Measurements from ENCODE around the gene SFTPA2.
"Not testable (repeated sequence)": the region's sequence is repeated elsewhere in the genome, so short reads cannot be mapped to it uniquely, and the experiment has no call there.

SFTPA2 gene

GRCh38 chr10:79559726-79560125 lies 481 bp downstream of the SFTPA2 start:
- DNase-seq (ENCODE audit: low spot score) (no peak), FAIRE-seq (no peak)

GRCh38 chr10:79556961-79557360 lies 3.2 kb downstream of the SFTPA2 start:
- DNase-seq (ENCODE audit: low spot score), result not testable (repeated sequence)

GRCh38 chr10:79555354-79556309 lies 4.6 kb downstream of the SFTPA2 start:
- FAIRE-seq (no peak), DNase-seq (ENCODE audit: low spot score) (no peak)

More at GRCh38 chr10:79556961-79557360, 3.2 kb downstream of the SFTPA2 start:
- peak; percentile 17 for FAIRE-seq

GRCh38 chr10:79552143-79552542 lies 8.1 kb downstream of the SFTPA2 start:
- no peak for FAIRE-seq

GRCh38 chr10:79547973-79548372 lies 12.2 kb downstream of the SFTPA2 start:
- no peak for FAIRE-seq
- DNase-seq (ENCODE audit: low spot score), result no peak

More at GRCh38 chr10:79552143-79552542, 8.1 kb downstream of the SFTPA2 start:
- no peak for DNase-seq (ENCODE audit: low spot score)

GRCh38 chr10:79547128-79547527 lies 13.1 kb downstream of the SFTPA2 start:
- DNase-seq (ENCODE audit: low spot score); FAIRE-seq: not testable (repeated sequence)

- not testable (repeated sequence) for DNase-seq (ENCODE audit: low spot score); FAIRE-seq
These were observed 15.1 kb downstream of the SFTPA2 start for GRCh38 chr10:79544926-79545659.

GRCh38 chr10:79544408-79544807 lies 15.8 kb downstream of the SFTPA2 start:
- not testable (repeated sequence) for DNase-seq (ENCODE audit: low spot score); FAIRE-seq

GRCh38 chr10:79542626-79543025 lies 17.6 kb downstream of the SFTPA2 start:
- no peak for DNase-seq (ENCODE audit: low spot score)
- no peak for FAIRE-seq

GRCh38 chr10:79540930-79541329 lies 19.3 kb downstream of the SFTPA2 start:
- not testable (repeated sequence) for FAIRE-seq; DNase-seq (ENCODE audit: low spot score)

- not testable (repeated sequence) for FAIRE-seq; DNase-seq (ENCODE audit: low spot score)
These were observed 21.9 kb downstream of the SFTPA2 start for GRCh38 chr10:79538311-79538710.

- peak; percentile 42 for FAIRE-seq
- not testable (repeated sequence) for DNase-seq (ENCODE audit: low spot score)
These were observed 26.4 kb downstream of the SFTPA2 start for GRCh38 chr10:79533903-79534175.

GRCh38 chr10:79533142-79533902 lies 26.9 kb downstream of the SFTPA2 start:
- FAIRE-seq; DNase-seq (ENCODE audit: low spot score): not testable (repeated sequence)

- not testable (repeated sequence) for FAIRE-seq
These were observed 31.9 kb downstream of the SFTPA2 start for GRCh38 chr10:79528261-79528660.

GRCh38 chr10:79525049-79525710 lies 35.0 kb downstream of the SFTPA2 start:
- peak; percentile 56 for FAIRE-seq
- DNase-seq (ENCODE audit: low spot score), result not testable (repeated sequence)

More at GRCh38 chr10:79528261-79528660, 31.9 kb downstream of the SFTPA2 start:
- DNase-seq (ENCODE audit: low spot score), result not testable (repeated sequence)

- DNase-seq (ENCODE audit: low spot score), result not testable (repeated sequence)
- FAIRE-seq, result peak; percentile 93
These were observed 36.9 kb downstream of the SFTPA2 start for GRCh38 chr10:79523157-79523853.

GRCh38 chr10:79522464-79522863 lies 37.7 kb downstream of the SFTPA2 start:
- not testable (repeated sequence) for FAIRE-seq

GRCh38 chr10:79521751-79522150 lies 38.5 kb downstream of the SFTPA2 start:
- DNase-seq (ENCODE audit: low spot score), result not testable (repeated sequence)
- FAIRE-seq, result peak; percentile 13

More at GRCh38 chr10:79522464-79522863, 37.7 kb downstream of the SFTPA2 start:
- not testable (repeated sequence) for DNase-seq (ENCODE audit: low spot score)

GRCh38 chr10:79517567-79517966 lies 42.6 kb downstream of the SFTPA2 start:
- not testable (repeated sequence) for FAIRE-seq; DNase-seq (ENCODE audit: low spot score)

All from urothelium cell line (cell line).